H54 (cell line): ENCODE results near the gene RPS6KC1.
"Not testable (repeated sequence)": the region's sequence is repeated elsewhere in the genome, so short reads cannot be mapped to it uniquely, and the experiment has no call there.

Experiments used
- DNase-seq: peaks from one replicate; pipeline ENCODE4 v3.0.0; 2011; ENCODE audit warnings: low spot score, mixed read lengths; ENCODE audit not compliant: insufficient read length
- FAIRE-seq: peaks from 3 replicates; lab custom pipeline; 2011; peaks lifted over from hg19 to GRCh38; lab: Jason Lieb, UNC
- POLR2A ChIP-seq: IDR thresholded peaks from 2 replicates; pipeline ENCODE4 v1.6.1; 2011; ENCODE audit warnings: low read depth, mild to moderate bottlenecking, low read length

RPS6KC1 gene

DNA sequence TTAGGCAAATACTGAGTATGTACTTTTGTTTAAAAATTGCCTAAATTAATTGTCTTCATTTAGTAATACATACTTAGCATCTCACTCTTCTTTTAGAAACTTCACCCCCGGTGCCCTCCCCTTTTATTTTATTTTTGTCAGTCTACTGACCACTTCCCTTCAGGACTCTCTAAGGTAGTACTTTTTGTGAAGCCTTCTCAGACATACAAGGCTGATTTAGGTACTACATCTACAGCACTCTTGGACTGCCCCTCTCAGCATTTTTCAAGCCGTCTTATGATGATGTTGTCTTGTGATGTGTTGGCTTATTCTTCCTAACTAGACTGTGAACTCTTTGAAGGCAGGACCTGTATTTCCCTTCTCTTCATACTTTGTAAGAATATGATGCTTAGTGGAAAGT is 24.7 kb downstream of the RPS6KC1 start:
- DNase-seq (no peak), FAIRE-seq (no peak)
- TF ChIP-seq POLR2A: no peak

DNA sequence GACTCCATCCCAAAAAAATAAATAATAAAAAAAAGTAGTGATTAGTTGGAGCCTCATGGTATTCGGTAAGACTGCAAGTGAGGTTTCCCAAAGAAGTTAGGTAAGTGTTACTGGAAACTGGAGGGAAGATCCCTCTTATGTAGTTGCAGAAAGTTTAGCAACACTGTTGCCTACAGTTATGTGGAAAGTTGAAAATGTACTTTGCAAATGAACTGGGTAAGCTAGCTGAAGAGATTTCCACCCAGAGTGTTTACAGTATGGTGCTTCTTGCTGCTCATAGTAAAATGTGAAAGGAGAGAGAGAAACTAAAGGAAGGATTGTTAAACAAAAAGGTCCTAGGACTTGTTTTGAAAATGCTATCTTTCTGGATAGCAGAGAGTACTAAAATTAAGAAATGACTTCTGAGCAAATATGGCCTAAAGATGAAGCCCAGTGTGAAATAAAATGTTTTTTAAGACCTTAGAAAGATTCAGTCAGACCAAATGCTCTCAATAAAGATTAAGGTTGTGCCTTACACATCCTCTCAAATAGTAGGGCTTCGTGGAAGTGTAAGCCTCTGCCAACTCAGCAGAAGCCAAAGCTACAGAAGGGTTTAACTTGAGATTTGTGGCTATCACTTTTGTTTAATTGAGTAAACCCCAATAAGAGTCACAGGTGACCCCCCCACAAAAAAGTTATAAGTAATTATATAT is 31.5 kb downstream of the RPS6KC1 start:
- TF ChIP-seq POLR2A: no peak
- FAIRE-seq (no peak), DNase-seq (no peak)

- DNase-seq (no peak), FAIRE-seq (no peak)
- no peak for TF ChIP-seq POLR2A
Measured at GRCh38 chr1:213083112-213083445, 32.0 kb downstream of the RPS6KC1 start.

GRCh38 chr1:213087911-213088310 is 36.9 kb downstream of the RPS6KC1 start:
- DNase-seq: no peak

DNA sequence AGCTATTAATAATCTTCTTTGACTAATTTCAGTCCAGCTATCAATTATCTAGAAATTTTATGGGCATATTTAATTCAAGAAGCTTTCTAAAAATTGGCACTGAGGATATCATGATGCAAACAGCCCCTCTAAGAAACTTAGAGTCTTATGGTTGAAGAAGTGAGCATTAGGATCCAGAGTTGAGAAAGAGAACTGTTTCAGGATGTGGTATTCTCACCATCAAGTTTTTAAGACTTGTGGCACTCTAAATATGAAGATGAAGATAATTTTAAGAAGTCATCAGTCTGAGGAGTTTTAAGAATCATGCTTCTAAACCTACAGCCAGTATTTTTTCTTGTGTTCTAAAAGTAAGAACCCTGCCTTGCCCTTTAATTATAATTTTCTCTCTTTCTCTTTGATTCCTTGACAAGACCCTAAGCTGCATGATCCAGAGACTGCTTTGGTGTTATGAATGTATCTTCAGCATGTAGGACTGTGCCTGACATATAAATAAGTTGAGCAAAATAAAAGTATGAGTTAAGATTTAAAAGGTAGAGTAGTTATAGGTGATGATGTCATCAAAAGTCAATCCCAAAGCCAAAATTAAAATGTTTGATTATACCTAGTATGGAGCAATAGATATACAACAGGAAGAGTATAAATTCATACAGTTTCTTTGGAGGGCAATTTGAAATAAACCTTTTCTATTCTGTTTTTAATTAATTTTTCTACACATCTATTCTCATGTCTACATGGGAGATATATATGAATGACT is 39.1 kb downstream of the RPS6KC1 start:
- FAIRE-seq (no peak), DNase-seq (no peak)
- TF ChIP-seq POLR2A: no peak

More at GRCh38 chr1:213087911-213088310, 36.9 kb downstream of the RPS6KC1 start:
- FAIRE-seq: no peak
- TF ChIP-seq POLR2A: no peak

GRCh38 chr1:213094446-213094845 is 43.4 kb downstream of the RPS6KC1 start:
- DNase-seq (no peak), FAIRE-seq (no peak)
- no peak for TF ChIP-seq POLR2A

- DNase-seq (no peak), FAIRE-seq (no peak)
- TF ChIP-seq POLR2A: no peak
Measured at GRCh38 chr1:213095467-213095866, 44.4 kb downstream of the RPS6KC1 start.

DNA sequence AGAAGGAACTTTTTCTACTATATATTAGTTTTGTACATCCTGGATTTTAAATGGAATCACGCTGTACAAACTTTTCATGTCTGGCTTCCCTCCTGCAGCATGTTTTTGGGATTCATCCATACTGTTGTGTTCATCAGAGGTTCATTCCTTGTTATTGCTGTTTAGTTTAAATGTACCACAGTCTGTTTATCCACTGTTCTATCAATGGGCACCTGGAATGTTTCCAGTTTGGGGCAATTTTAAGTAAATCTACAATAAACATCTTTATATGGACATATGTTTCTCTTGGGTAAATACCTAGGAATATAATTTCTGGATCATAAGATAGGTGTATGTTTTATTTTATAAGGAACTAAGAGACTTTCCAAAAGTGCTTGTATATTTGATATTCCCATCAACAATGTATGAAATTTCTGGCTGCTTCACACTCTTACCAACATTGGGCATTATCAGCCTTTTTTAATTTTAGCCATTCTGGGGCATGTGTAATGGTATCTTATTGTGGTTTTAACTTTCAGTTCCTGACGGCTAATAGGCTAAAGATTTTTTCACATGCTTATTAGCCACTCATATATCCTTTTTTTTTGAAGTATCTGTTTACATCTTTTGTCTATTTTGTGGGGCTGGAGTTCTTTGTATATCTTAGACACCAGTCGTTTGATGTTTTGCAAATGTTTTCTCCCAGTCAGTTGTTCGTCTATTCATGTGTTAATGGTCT is 48.8 kb downstream of the RPS6KC1 start:
- no peak for DNase-seq
- no peak for FAIRE-seq
- TF ChIP-seq POLR2A: no peak

DNA sequence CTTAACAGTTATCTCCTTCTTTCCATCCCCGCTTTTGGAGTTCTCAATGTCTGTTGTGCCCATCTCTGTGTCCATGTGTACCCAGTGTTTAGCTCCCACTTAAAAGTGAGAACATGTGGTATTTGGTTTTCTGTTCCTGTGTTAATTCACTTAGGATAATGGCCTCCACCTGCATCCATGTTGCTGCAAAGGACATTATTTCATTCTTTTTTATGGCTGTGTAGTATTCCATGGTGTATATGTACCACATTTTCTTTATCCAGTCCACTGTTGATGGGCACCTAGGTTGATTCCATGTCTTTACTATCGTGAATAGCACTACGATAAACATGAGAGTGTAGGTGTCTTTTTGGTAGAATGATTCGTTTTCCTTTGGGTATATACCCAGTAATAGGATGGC is 49.5 kb downstream of the RPS6KC1 start:
- FAIRE-seq: not testable (repeated sequence)

DNA sequence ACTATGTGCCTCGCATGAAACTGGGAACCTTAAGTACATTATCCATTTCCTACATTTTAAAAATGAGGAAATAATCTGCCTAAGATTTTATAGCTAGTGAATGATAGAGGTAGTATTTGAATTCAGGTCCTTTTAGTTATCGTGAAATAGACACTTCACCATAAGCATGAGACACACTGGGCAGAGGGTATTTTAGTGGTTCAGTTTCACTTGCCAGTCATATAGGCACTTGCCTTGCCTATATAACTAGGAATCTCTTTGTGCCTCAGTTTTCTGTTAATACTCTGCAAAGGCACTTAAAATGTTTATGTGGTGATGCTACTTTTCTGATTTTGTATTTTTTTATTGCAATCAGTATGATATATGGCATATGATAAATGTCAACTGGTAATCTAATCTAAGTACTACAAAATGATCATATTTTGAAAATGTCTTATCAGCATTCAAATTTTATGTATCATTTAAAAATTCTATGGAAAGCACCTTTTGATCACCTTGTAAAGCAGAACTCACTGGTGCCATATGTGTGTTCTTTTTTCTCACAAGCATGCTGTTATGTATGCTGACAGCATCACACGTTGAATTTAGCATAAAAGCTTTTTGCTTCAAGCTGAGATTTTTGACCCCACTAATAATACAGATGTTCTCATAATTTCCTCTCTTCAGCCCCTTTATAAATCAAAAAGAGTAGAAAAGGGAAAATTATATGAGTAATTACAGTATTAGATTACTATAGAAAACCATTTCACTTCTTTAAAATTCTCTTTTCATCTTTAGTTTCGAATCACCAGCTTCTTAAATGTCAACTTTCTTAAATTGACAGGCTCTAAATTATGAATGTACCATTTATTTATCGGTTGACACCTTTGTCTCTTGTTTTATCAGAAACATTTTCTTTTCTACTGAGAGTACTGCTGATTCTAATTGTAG is 52.6 kb downstream of the RPS6KC1 start:
- DNase-seq (no peak), FAIRE-seq (peak; percentile 36)
- TF ChIP-seq POLR2A: no peak

More for the DNA sequence above, 49.5 kb downstream of the RPS6KC1 start:
- DNase-seq: not testable (repeated sequence)

GRCh38 chr1:213104604-213105003 is 53.6 kb downstream of the RPS6KC1 start:
- FAIRE-seq (no peak), DNase-seq (no peak)
- no peak for TF ChIP-seq POLR2A

GRCh38 chr1:213106298-213106697 is 55.3 kb downstream of the RPS6KC1 start:
- FAIRE-seq (no peak), DNase-seq (no peak)
- TF ChIP-seq POLR2A: no peak

DNA sequence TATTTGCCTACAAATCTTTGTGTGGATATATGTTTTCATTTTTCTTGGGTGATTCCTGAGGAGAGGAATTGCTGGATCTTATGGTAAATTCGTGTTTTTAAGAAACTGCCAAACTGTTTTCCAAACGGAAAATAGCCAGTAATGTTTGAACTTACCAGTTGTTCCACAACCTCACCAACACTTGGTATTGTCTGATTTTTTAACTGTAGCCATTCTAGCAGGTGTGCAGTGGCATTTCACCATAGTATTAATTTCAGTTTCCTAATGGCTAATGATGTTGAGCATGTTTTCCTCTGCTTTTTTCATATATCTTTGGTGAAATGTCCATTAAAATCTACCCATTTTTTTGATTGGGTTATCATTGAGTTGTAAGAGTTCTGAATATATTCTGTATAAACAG is 56.6 kb downstream of the RPS6KC1 start:
- FAIRE-seq (peak; percentile 48), DNase-seq (no peak)
- TF ChIP-seq POLR2A: no peak
